Measurements from ENCODE around the gene MVB12B. TPM values are rescaled to one million over a fixed set of nuclear protein-coding genes. Genes with fewer than 3 reads are reported as not detected.

The MVB12B gene
- total and polyA plus RNA-seq, 2 of the 4 experiments (the other 2 are of a cell fraction) = 2.0 to 4.0 TPM

DNA sequence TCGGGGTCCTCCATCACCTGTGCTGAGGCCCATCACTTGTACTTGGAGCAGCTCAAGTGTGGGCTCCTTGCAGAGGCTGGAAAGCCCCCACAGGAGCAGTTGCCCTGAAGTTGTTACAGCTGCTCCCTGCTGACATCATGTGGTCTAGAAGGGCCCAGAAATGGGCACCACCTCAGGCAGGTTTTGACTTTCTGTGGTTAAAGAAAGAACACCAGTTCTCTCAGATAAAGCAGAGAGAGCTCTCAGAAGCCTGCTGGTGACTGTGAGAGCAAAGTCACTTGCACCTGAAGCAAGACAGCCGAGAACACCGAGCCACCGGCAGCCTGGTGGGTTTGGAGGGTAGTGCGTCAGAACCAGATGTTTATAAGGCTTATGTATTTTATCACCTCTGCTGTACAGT is 70.4 kb downstream of the MVB12B start:
- no peak overlapping the region for H3K9ac ChIP-seq (ENCODE audit: low read depth, low read length)
- in situ Hi-C loops (cut with MboI; ENCODE audit: low sequenced_read_pairs) (loop anchor here (5.0 to 10.0 kb wide), 2 partner anchors 95 to 992 kb away; no protein-coding TSS in a partner anchor), intact Hi-C loops (cut with micrococcal nuclease) (loop anchor here (5.0 kb wide), 1 partner anchor 990 kb away; no protein-coding TSS in a partner anchor), dilution Hi-C loops (cut with HindIII; ENCODE audit: low sequenced_read_pairs, unreplicated experiment) (no loop called here)
- no peaks in the 10 kb centered on the region for H3K9me3 ChIP-seq (ENCODE audit: control insufficient read depth, insufficient read depth, low read length)
- no peak overlapping the region for H3K56ac ChIP-seq (ENCODE audit: extremely low read depth, insufficient read depth, low read length)
- peaks cover 15% of the 10 kb centered on the region; the same call in 1 of the 2 replicates for H3K9me1 ChIP-seq (ENCODE audit: insufficient read depth, low read length)
- H3K4me1 ChIP-seq (ENCODE audit: control insufficient read depth, insufficient read depth, low read length) = peaks cover 17% of the 10 kb centered on the region
- H4K5ac ChIP-seq (ENCODE audit: low read depth, low read length) = no peak overlapping the region
- H3K79me1 ChIP-seq (ENCODE audit: low read depth in 1 of 2, low read length in 2 of 2) = no peaks in the 10 kb centered on the region
- no peak for ATAC-seq (ENCODE audit: low read depth)
- H2AFZ ChIP-seq (replicated peaks; ENCODE audit: low read length, poor library complexity) = no peak overlapping the region
- no peak overlapping the region for H3K27ac ChIP-seq (ENCODE audit: insufficient read depth, low read length)
- H3K23ac ChIP-seq (ENCODE audit: low read depth, low read length) = no peak overlapping the region
- H3K4me2 ChIP-seq (ENCODE audit: low read depth, low read length) = no peak overlapping the region
- H3K4ac ChIP-seq (ENCODE audit: low read depth, low read length) = no peak overlapping the region
- no peaks in the 10 kb centered on the region for H4K20me1 ChIP-seq (ENCODE audit: insufficient read depth, low read length)
- TF ChIP-seq MAFK (IDR thresholded peaks at IDR 0.05; ENCODE audit: low read depth, low read length) (no peak), POLR2A (IDR thresholded peaks at IDR 0.05; ENCODE audit: low read depth, low read length) (no peak), FOS (IDR thresholded peaks at IDR 0.05; ENCODE audit: low read depth, low read length) (no peak), RCOR1 (IDR thresholded peaks at IDR 0.05; ENCODE audit: insufficient replicate concordance, low read length) (no peak), RAD21 (IDR thresholded peaks at IDR 0.05; ENCODE audit: low read length) (no peak)
- TF ChIP-seq, protein P1, sequence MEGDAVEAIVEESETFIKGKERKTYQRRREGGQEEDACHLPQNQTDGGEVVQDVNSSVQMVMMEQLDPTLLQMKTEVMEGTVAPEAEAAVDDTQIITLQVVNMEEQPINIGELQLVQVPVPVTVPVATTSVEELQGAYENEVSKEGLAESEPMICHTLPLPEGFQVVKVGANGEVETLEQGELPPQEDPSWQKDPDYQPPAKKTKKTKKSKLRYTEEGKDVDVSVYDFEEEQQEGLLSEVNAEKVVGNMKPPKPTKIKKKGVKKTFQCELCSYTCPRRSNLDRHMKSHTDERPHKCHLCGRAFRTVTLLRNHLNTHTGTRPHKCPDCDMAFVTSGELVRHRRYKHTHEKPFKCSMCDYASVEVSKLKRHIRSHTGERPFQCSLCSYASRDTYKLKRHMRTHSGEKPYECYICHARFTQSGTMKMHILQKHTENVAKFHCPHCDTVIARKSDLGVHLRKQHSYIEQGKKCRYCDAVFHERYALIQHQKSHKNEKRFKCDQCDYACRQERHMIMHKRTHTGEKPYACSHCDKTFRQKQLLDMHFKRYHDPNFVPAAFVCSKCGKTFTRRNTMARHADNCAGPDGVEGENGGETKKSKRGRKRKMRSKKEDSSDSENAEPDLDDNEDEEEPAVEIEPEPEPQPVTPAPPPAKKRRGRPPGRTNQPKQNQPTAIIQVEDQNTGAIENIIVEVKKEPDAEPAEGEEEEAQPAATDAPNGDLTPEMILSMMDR (conservative IDR thresholded peaks at IDR 0.05; ENCODE audit: low read depth, low read length) = no peak
- TF ChIP-seq, protein P2, sequence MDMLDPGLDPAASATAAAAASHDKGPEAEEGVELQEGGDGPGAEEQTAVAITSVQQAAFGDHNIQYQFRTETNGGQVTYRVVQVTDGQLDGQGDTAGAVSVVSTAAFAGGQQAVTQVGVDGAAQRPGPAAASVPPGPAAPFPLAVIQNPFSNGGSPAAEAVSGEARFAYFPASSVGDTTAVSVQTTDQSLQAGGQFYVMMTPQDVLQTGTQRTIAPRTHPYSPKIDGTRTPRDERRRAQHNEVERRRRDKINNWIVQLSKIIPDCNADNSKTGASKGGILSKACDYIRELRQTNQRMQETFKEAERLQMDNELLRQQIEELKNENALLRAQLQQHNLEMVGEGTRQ (IDR thresholded peaks at IDR 0.05; ENCODE audit: low read depth, low read length) = no peak
- H4K91ac ChIP-seq (ENCODE audit: insufficient read depth, low read depth, low read length) = no peak overlapping the region
- BruUV-seq (replicated peaks) = no TSS peak
- no peak overlapping the region for H2BK5ac ChIP-seq (ENCODE audit: low read depth, low read length, poor library complexity, severe bottlenecking)
- H2AK9ac ChIP-seq (replicated peaks; ENCODE audit: low read depth, low read length, poor library complexity) = no peak overlapping the region
- H2BK120ac ChIP-seq (ENCODE audit: low read depth, low read length) = no peak overlapping the region
- no peak overlapping the region for H2BK15ac ChIP-seq (ENCODE audit: low read depth, low read length)
- peak overlapping the region; percentile 30; the same call in 1 of the 2 replicates for H2AK5ac ChIP-seq (ENCODE audit: low read depth, low read length)
- ChIA-PET POLR2A (ENCODE audit: unreplicated experiment) (no interaction called here), CTCF (no interaction called here)
- no peak overlapping the region for H4K8ac ChIP-seq (ENCODE audit: low read depth in 2 of 2, low read length in 2 of 2)
- H3K27me3 ChIP-seq (ENCODE audit: control insufficient read depth, insufficient read depth, low read length) = no peaks in the 10 kb centered on the region
- WGBS, 2 experiments (ENCODE audit: extremely low coverage in 2 of 2, insufficient read length in 1 of 2) = 100% methylated on average over 1 of the region's 5 CpGs; no CpG with 5 or more reads in 1 of the 2 experiments
- H2BK20ac ChIP-seq (ENCODE audit: low read depth, low read length) = no peak overlapping the region
- DNase-seq = no peak
- peaks cover 2% of the 10 kb centered on the region; the same call in 1 of the 2 replicates for H3K36me3 ChIP-seq (ENCODE audit: control insufficient read depth, insufficient read depth, low read length)
- no peak overlapping the region for H3K14ac ChIP-seq (replicated peaks; ENCODE audit: low read depth, low read length)
- H3K4me3 ChIP-seq (ENCODE audit: insufficient read depth, low read depth, low read length) = no peak overlapping the region
- no peak overlapping the region for H3K18ac ChIP-seq (ENCODE audit: low read depth, low read length)
